Bronchial epithelial cell (primary cell): ENCODE data around the gene LAD1. TPM values are rescaled to one million over a fixed set of nuclear protein-coding genes. Genes with fewer than 3 reads are reported as not detected.
A peak's percentile ranks its signal among the peaks of the same experiment; 100 is the strongest.

Experiments used
- DNase-seq: peaks from one replicate; pipeline ENCODE4 v3.0.0-alpha.2; 2010; ENCODE audit warnings: low read depth
- FAIRE-seq: peaks from 2 replicates; lab custom pipeline; 2011; peaks lifted over from hg19 to GRCh38; lab: Jason Lieb, UNC
- H3K27me3 ChIP-seq: 2 replicates; pipeline ENCODE4 v1.5.1; 2011; ENCODE audit warnings: low read length; ENCODE audit not compliant: control insufficient read depth, insufficient read depth
- H3K36me3 ChIP-seq: 2 replicates; pipeline ENCODE4 v1.5.1; 2011; ENCODE audit warnings: low read length; ENCODE audit not compliant: control insufficient read depth, insufficient read depth
- H3K4me3 ChIP-seq: 2 replicates; pipeline ENCODE4 v1.5.1; 2011; ENCODE audit warnings: mild to moderate bottlenecking, low read depth, low read length, control low read depth
- total RNA-seq: library from RNA; depleted of rRNA; stranded (reverse); fragments of >200 nt; gene quantifications from 2 replicates; pipeline ENCODE4 v1.2.1, GENCODE V29; 2014
- TF ChIP-seq, protein P1 (sequence below): IDR thresholded peaks from 2 replicates; pipeline ENCODE4 v1.5.1; 2011; ENCODE audit warnings: mild to moderate bottlenecking, moderate library complexity, low read length, control low read depth, inconsistent platforms; ENCODE audit not compliant: insufficient read depth, severe bottlenecking

The LAD1 gene
- total RNA-seq, 1 donor from 2014 or later: 156 TPM

DNA sequence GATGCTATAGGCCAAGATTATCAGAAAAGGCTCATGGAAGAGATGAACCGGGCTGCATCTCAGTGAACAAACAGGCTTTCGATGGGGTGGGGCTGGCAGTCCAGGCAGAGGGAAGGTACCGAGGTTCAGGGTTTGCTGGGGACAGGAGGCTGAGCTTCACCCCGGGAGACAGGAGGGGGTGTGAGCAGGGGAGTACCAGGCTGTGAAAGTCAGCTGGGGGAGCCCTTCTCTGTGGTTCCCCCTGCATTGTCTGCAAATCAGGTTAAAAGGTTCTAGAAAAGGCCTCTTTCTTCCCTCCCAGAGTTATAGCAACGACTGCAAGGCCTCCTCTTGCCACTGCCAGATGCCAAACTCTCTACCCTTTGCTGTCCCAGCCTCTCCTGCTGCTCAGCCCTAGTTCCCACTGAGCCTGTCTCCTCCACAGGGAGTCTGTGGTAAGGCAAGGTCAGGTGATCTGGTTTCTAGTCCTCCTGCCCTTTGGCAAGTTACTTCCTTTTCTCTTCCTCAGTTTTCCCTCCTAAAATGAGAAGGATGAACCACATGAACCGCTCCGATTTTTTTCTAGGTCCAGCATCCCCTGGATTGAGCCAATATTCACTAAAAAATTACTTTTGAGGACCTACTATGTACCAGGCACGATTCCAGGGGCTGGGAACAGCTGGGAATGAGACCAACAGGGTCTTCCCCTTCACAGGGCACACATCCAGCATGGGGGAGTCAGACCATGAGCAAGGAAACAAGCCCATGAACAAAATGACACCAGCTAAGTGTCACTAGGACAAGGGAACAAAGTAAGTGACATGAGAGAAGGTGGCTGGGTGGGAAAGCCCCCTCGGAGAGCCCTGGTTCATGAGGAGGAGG is 7.2 kb downstream of the LAD1 start:
- no peaks in the 10 kb centered on the region for H3K27me3 ChIP-seq
- H3K4me3 ChIP-seq: no peak overlapping the region
- DNase-seq (no peak), FAIRE-seq (peak; percentile 52)
- H3K36me3 ChIP-seq: peaks cover 32% of the 10 kb centered on the region
- TF ChIP-seq, protein P1, sequence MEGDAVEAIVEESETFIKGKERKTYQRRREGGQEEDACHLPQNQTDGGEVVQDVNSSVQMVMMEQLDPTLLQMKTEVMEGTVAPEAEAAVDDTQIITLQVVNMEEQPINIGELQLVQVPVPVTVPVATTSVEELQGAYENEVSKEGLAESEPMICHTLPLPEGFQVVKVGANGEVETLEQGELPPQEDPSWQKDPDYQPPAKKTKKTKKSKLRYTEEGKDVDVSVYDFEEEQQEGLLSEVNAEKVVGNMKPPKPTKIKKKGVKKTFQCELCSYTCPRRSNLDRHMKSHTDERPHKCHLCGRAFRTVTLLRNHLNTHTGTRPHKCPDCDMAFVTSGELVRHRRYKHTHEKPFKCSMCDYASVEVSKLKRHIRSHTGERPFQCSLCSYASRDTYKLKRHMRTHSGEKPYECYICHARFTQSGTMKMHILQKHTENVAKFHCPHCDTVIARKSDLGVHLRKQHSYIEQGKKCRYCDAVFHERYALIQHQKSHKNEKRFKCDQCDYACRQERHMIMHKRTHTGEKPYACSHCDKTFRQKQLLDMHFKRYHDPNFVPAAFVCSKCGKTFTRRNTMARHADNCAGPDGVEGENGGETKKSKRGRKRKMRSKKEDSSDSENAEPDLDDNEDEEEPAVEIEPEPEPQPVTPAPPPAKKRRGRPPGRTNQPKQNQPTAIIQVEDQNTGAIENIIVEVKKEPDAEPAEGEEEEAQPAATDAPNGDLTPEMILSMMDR: no peak

DNA sequence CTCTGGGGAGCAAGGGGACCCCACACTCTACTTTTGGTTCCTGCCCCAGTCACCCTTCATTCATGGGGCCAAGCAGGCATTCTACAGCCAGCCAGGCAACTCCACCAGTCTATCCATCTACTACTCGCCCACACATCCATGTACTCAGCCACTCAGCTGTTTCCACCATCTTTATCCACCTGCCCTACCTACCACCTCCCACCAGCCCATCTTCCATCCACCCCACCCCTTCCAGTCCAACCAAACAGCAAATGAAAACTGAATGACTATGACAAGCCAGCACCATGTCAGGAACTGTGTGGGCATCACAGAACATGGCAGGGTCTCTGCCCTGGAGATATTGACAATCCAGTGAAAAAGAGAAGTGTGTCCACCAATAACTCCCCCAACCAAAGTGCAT is 7.9 kb downstream of the LAD1 start:
- DNase-seq (no peak), FAIRE-seq (no peak)
- H3K27me3 ChIP-seq: no peaks in the 10 kb centered on the region
- H3K4me3 ChIP-seq: no peak overlapping the region
- TF ChIP-seq, protein P1: no peak
- H3K36me3 ChIP-seq: peaks cover 37% of the 10 kb centered on the region

DNA sequence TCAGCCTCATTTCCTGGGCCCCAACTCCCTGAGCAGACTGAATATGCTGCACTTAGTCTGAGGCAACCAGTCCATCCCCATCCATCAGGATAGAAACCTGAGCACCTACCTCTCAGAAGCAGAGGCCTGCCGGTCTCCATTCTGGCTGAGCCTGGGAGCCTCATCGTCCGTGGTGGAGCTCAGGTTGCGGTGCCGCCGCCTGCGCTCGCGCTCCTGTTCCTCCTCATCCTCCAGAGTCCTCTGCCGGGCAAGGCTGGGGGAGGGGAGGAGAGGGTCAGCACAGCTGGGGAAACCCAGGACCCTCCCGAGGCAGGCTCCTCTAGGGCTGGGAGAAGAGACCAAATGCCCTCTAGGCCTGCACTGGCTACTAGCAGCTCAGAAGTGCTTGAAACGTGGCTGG is 10.1 kb downstream of the LAD1 start:
- TF ChIP-seq, protein P1: no peak
- Histone ChIP-seq H3K36me3 (peaks cover 50% of the 10 kb centered on the region), H3K4me3 (no peak overlapping the region), H3K27me3 (no peaks in the 10 kb centered on the region)
- FAIRE-seq (no peak), DNase-seq (no peak)

DNA sequence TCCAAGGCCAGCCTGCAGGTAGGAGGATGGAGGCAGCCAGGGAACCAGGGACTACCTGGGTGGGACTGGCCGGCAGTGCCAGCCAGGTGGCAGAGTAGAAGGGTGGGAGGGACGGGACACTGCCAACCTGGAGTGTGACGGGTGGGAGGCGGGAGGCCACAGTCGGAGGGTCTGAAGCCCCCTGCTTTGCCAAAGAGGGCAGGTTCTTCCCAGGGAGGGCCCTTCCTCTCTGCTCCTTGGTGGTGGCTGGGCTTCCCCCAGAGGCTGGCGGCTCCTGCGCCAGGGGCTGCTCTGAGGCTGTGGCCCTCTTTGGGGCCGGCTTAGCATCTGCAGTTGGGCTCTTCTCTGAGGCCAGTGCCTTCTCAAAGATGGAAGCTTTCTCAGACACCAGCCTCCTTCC is 12.9 kb downstream of the LAD1 start:
- Histone ChIP-seq H3K27me3 (no peaks in the 10 kb centered on the region), H3K4me3 (no peak overlapping the region), H3K36me3 (peaks cover 51% of the 10 kb centered on the region)
- TF ChIP-seq, protein P1: no peak
- DNase-seq: no peak
- FAIRE-seq: no peak

DNA sequence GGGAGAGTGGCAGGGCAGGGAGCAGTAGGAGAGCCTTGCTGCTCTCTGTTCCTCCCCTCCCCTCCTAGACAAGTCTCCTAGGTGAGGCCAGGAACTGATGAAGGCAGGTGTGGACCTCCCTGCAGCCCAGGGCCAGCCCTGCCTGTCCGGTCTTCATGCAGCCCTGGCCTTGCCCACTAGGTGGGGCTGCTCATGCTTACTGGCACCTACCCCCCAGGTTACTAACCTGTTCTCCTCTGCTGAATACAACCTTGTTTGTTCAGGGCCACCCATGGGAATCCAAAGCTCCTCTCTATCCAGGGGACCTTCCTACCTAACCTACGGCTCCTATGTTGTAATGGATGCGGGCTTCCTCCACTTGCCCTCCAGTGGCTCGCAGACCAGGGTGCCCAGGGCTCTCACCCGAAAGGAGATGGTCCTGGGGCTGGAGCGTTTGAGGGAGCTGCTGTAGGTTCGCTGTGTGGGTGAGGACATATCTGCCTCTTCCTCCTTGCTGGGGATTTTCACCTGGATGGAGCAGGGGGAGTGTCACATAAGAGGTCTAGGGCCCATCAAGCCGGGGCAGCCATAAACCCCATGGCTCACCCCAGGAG is 13.7 kb downstream of the LAD1 start:
- TF ChIP-seq, protein P1: peak; percentile 92
- peaks cover 49% of the 10 kb centered on the region for H3K36me3 ChIP-seq
- no peak overlapping the region for H3K4me3 ChIP-seq
- DNase-seq (peak; percentile 55), FAIRE-seq (no peak)
- H3K27me3 ChIP-seq: no peaks in the 10 kb centered on the region
